Kidney (tissue), 14 donors: ENCODE measurements around the gene PCDHGA8. TPM values are rescaled to one million over a fixed set of nuclear protein-coding genes. Genes with fewer than 3 reads are reported as not detected.

ENCODE experiments used
- DNase-seq, 5 donors: peaks; one replicate each; pipeline ENCODE4 v3.0.0-alpha.2; 2013 to 2020
- FAIRE-seq: peaks from 2 replicates; lab custom pipeline; 2012; peaks lifted over from hg19 to GRCh38; lab: Jason Lieb, UNC
- H3K27ac ChIP-seq, 2 donors: one replicate each; pipeline ENCODE4 v1.7.0; 2013; ENCODE audit warnings: low read depth in 2 of 2, low read length in 2 of 2, inconsistent platforms in 1 of 2
- H3K27me3 ChIP-seq: one replicate; pipeline ENCODE4 v1.7.1; 2013; ENCODE audit warnings: low read length, inconsistent platforms; ENCODE audit not compliant: control insufficient read depth, insufficient read depth
- H3K36me3 ChIP-seq, 3 donors: one replicate each; pipeline versions ENCODE4 v1.7.0 to v1.7.1; 2013; ENCODE audit warnings: low read length in 3 of 3, control low read depth in 1 of 3, inconsistent platforms in 1 of 3; ENCODE audit not compliant: insufficient read depth in 3 of 3, control insufficient read depth in 2 of 3
- H3K4me1 ChIP-seq, 3 donors: one replicate each; pipeline versions ENCODE4 v1.7.0 to v1.7.1; 2013; ENCODE audit warnings: low read length in 3 of 3, inconsistent platforms in 1 of 3, low read depth in 1 of 3; ENCODE audit not compliant: control insufficient read depth in 2 of 3, insufficient read depth in 2 of 3
- H3K4me3 ChIP-seq, 3 donors: one replicate each; pipeline versions ENCODE4 v1.7.0 to v1.8.1; 2013; ENCODE audit warnings: low read length in 3 of 3, control low read depth in 1 of 3, inconsistent platforms in 1 of 3
- H3K9ac ChIP-seq, 3 donors: one replicate each; pipeline versions ENCODE4 v1.7.0 to v1.7.1; 2013; ENCODE audit warnings: low read length in 3 of 3, control low read depth in 1 of 3, inconsistent platforms in 1 of 3
- H3K9me3 ChIP-seq, 3 donors: one replicate each; pipeline versions ENCODE4 v1.7.0 to v1.7.1; 2013; ENCODE audit warnings: low read length in 3 of 3, control low read depth in 1 of 3, inconsistent platforms in 1 of 3; ENCODE audit not compliant: control insufficient read depth in 2 of 3, insufficient read depth in 1 of 3
- intact Hi-C: fragments of 100-400 bp; cut with DNase I; formaldehyde crosslinking; loops from one replicate; pipeline ENCODE4 v1.11.1; 2022
- polyA plus RNA-seq: library from polyadenylated mRNA; stranded (reverse); fragments of 350-450 nt; fragmentation: Illumina TruSeq; extraction: RNeasy Lipid Tissue Mini Kit (QIAGEN cat#74804); gene quantifications from one replicate; pipeline ENCODE4 v1.2.3, GENCODE V29; 2014; ENCODE audit warnings: low read depth, low replicate concordance; ENCODE audit not compliant: insufficient read depth
- total RNA-seq: library from RNA; stranded (reverse); fragmentation: NEBNext Ultra II Directional; extraction: Animal tissue kit (Norgen Biotek cat#: 25700); gene quantifications from one replicate; pipeline ENCODE4 v1.2.1, GENCODE V29; 2021
- TF ChIP-seq, protein P1 (sequence below): IDR thresholded peaks from 3 replicates; pipeline ENCODE4 v1.5.1; 2012; ENCODE audit warnings: mild to moderate bottlenecking, moderate library complexity, borderline replicate concordance; ENCODE audit not compliant: insufficient read depth; ENCODE audit errors: extremely low read depth
- donor health status: control.
- donor health status: control.
- donor health status: control.
- donor health status: control.
- donor health status: control.
- donor health status: DM: yes; HTN: yes; CAD: no.
- donor health status: Normal renal cell carcinoma (clear cell type).

The PCDHGA8 gene
- total and polyA plus RNA-seq, 2 donors from 2014 or later: 0.09 to 1.8 TPM

DNA sequence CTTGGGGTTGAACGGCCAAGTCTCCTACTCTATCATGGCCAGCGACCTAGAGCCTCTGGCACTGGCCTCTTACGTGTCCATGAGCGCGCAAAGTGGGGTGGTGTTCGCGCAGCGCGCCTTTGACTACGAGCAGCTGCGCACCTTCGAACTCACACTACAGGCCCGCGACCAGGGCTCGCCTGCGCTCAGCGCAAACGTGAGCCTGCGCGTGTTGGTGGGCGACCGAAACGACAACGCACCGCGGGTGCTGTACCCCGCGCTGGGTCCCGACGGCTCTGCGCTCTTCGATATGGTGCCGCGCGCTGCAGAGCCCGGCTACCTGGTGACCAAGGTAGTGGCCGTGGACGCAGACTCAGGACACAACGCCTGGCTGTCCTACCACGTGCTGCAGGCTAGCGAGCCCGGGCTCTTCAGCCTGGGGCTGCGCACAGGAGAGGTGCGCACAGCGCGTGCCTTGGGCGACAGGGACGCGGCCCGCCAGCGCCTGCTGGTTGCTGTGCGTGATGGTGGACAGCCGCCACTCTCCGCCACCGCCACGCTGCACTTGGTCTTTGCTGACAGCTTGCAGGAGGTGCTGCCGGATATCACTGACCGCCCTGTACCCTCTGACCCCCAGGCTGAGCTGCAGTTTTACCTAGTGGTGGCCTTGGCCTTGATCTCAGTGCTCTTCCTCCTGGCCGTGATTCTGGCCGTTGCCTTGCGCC is 7.3 kb downstream of the PCDHGA8 start:
- no peak for FAIRE-seq
- H3K9me3 ChIP-seq: peaks cover 3 to 54% (median 20%) of the 10 kb centered on the region in 3 donors
- intact Hi-C loops: no loop called here
- no peak overlapping the region for H3K9ac ChIP-seq
- TF ChIP-seq, protein P1, sequence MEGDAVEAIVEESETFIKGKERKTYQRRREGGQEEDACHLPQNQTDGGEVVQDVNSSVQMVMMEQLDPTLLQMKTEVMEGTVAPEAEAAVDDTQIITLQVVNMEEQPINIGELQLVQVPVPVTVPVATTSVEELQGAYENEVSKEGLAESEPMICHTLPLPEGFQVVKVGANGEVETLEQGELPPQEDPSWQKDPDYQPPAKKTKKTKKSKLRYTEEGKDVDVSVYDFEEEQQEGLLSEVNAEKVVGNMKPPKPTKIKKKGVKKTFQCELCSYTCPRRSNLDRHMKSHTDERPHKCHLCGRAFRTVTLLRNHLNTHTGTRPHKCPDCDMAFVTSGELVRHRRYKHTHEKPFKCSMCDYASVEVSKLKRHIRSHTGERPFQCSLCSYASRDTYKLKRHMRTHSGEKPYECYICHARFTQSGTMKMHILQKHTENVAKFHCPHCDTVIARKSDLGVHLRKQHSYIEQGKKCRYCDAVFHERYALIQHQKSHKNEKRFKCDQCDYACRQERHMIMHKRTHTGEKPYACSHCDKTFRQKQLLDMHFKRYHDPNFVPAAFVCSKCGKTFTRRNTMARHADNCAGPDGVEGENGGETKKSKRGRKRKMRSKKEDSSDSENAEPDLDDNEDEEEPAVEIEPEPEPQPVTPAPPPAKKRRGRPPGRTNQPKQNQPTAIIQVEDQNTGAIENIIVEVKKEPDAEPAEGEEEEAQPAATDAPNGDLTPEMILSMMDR: no peak
- H3K4me1 ChIP-seq: no peaks in the 10 kb centered on the region
- H3K27me3 ChIP-seq: no peaks in the 10 kb centered on the region
- peak overlapping the region in 1 of 3 donors; percentile 25 for H3K4me3 ChIP-seq
- no peak overlapping the region for H3K27ac ChIP-seq
- DNase-seq: no peak
- no peaks in the 10 kb centered on the region for H3K36me3 ChIP-seq

DNA sequence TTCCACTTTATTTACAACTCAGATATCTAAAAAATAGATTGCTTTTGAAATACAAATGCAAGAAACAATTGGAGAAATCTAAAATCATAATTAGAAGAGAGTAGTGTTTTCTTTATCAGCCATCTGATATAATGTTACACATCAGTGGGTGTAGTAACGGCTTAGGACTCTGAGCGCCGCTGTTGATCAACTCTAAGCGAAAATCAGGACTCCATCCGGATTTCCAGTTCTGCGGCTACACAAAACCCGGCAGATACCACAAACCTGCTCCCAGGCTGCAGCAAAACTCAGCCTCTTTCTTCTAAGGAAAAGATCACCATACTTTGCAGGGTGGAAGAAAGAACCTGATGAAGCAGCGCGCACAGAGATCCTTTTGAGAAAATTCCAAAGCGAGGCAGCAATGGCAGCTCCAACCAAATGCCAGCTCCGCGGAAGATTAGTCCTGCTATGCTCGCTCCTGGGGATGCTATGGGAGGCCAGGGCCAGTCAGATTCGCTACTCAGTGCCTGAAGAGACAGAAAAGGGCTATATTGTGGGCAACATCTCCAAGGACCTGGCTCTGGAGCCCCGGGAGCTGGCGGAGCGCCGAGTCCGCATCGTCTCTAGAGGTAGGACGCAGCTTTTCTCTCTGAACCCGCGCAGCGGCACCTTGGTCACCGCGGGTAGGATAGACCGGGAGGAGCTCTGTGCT is 10.3 kb downstream of the PCDHGA8 start, which contains the start of gene PCDHGA9:
PCDHGA9 (plus strand) TSS at position 226 of the 691 bp plus-strand sequence; CDS start at position 401, 175 bp downstream.
- no peak for FAIRE-seq
- Histone ChIP-seq H3K9me3 (peaks cover 3 to 59% (median 23%) of the 10 kb centered on the region in 3 donors), H3K36me3 (no peaks in the 10 kb centered on the region), H3K9ac (no peak within 1 kb of the TSS), H3K27me3 (no peaks in the 10 kb centered on the region), H3K4me1 (no peaks in the 10 kb centered on the region), H3K27ac (no peak within 1 kb of the TSS), H3K4me3 (peak within 1 kb of the TSS in 2 of 3 donors; percentile 49 to 57)
- TF ChIP-seq, protein P1: peak; percentile 8
- intact Hi-C loops: no loop called here
- peak in 2 of 5 donors; percentile 35 to 38 for DNase-seq

DNA sequence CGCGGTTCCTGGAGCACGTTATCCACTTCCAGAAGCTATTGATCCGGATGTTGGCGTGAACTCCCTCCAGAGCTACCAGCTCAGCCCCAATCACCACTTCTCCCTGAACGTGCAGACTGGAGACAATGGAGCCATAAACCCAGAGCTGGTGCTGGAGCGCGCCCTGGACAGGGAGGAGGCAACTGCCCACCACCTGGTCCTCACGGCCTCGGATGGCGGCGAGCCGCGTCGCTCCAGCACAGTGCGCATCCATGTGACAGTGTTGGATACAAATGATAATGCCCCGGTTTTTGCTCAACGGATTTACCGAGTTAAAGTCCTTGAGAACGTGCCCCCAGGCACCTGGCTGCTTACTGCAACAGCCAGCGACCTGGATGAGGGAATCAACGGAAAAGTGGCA is 11.0 kb downstream of the PCDHGA8 start:
- DNase-seq (no peak), FAIRE-seq (no peak)
- Histone ChIP-seq H3K4me1 (no peaks in the 10 kb centered on the region), H3K9me3 (peaks cover 3 to 59% (median 23%) of the 10 kb centered on the region in 3 donors), H3K27me3 (no peaks in the 10 kb centered on the region), H3K27ac (no peak overlapping the region), H3K4me3 (peak overlapping the region in 2 of 3 donors; percentile 16 to 57), H3K9ac (no peak overlapping the region), H3K36me3 (no peaks in the 10 kb centered on the region)
- intact Hi-C loops: no loop called here
- TF ChIP-seq, protein P1: no peak
